LNCaP clone FGC (cell line): ENCODE results near the gene DMXL2.
"Not testable (repeated sequence)": the region's sequence is repeated elsewhere in the genome, so short reads cannot be mapped to it uniquely, and the experiment has no call there.

Experiments used
- DNase-seq: peaks from one replicate; pipeline ENCODE4 v3.0.0-alpha.2; 2011; ENCODE audit warnings: low read depth
- H3K4me3 ChIP-seq: 2 replicates; pipeline ENCODE4 v1.5.1; 2011; ENCODE audit warnings: mild to moderate bottlenecking, low read depth, low read length, control low read depth
- TF ChIP-seq, protein P1 (sequence below): IDR thresholded peaks from 2 replicates; pipeline ENCODE4 v1.5.1; 2012; ENCODE audit warnings: mild to moderate bottlenecking; ENCODE audit not compliant: control insufficient read depth, insufficient read depth; ENCODE audit errors: extremely low read depth

Gene DMXL2

GRCh38 chr15:51424780-51425179 is 197.8 kb downstream of the DMXL2 start:
- no peak overlapping the region for H3K4me3 ChIP-seq
- TF ChIP-seq, protein P1, sequence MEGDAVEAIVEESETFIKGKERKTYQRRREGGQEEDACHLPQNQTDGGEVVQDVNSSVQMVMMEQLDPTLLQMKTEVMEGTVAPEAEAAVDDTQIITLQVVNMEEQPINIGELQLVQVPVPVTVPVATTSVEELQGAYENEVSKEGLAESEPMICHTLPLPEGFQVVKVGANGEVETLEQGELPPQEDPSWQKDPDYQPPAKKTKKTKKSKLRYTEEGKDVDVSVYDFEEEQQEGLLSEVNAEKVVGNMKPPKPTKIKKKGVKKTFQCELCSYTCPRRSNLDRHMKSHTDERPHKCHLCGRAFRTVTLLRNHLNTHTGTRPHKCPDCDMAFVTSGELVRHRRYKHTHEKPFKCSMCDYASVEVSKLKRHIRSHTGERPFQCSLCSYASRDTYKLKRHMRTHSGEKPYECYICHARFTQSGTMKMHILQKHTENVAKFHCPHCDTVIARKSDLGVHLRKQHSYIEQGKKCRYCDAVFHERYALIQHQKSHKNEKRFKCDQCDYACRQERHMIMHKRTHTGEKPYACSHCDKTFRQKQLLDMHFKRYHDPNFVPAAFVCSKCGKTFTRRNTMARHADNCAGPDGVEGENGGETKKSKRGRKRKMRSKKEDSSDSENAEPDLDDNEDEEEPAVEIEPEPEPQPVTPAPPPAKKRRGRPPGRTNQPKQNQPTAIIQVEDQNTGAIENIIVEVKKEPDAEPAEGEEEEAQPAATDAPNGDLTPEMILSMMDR: no peak
- peak; percentile 65 for DNase-seq

GRCh38 chr15:51423040-51423439 is 199.5 kb downstream of the DMXL2 start:
- DNase-seq, H3K4me3 ChIP-seq: not testable (repeated sequence)

DNA sequence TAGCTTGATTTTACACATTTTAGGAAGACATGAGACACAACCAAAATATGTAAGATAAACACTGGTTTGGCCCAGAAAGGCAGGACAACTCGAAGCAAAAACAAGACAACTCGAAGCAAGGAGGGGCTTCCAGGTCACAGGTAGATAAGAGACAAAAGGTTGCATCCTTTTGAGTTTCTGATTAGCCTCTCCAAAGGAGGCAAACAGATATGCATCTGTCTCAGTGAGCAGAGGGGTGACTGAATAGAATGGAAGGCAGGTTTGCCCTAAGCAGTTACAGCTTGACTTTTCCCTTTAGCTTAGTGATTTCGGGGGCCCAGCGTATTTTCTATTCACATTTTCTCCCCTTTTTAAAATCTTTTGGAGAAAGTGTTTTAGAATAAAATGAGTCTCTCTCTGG is 206.4 kb downstream of the DMXL2 start:
- no peak for DNase-seq
- TF ChIP-seq, protein P1: no peak

GRCh38 chr15:51414256-51414860 is 208.2 kb downstream of the DMXL2 start:
- DNase-seq: no peak
- H3K4me3 ChIP-seq: no peak overlapping the region
- TF ChIP-seq, protein P1: no peak

More for the DNA sequence above, 206.4 kb downstream of the DMXL2 start:
- H3K4me3 ChIP-seq: no peak overlapping the region

DNA sequence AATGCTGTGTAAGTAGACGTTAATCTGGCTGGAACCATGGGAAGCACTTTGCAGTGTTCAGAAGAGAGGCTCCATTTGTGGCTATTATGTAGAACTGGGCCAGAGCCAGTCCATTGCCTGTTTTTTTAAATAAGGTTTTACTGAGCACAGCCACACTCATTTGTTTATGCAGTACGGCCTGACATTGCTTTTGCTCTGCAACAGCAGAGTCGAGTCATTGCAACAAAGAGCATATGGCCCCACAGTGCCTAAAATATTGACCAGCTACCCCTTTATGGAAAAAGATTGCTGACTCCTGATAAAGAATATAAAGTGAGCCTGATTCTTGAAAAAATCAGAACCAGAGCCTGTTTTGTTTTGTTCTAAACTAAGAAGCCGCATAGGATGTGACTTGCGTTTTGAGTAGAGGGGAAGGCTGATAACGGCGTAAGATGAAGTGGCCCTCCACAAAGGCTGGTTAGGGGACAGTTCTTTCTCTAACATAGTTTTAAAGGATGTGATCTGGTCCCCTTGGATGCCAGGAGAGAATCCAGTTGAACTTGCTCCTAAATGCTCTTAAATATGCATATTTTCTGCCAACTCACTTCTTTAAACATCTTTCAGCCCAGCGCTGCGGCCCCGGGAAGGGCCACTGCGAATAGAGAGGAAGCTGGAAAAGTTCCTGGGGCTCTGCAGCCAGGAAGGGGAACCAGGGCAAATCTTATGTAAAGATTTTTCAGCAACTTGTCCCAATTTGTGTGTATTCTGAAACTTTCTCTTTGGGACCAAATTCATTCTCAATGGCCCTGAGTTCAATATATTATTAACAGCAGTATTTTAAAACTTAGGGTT is 216.7 kb downstream of the DMXL2 start:
- TF ChIP-seq, protein P1: no peak
- H3K4me3 ChIP-seq: no peak overlapping the region
- DNase-seq: no peak

- no peak overlapping the region for H3K4me3 ChIP-seq
- DNase-seq: no peak
- TF ChIP-seq, protein P1: no peak
Measured at GRCh38 chr15:51403946-51404695, 218.4 kb downstream of the DMXL2 start.
